Measurements from ENCODE around the gene GOLIM4. TPM values are rescaled to one million over a fixed set of nuclear protein-coding genes. Genes with fewer than 3 reads are reported as not detected.

GOLIM4 gene
- total and polyA plus RNA-seq, 2 of the 13 experiments (the other 11 are each of a cell fraction or from before 2014, with no cell fraction given), result 10.9 to 47.7 TPM

DNA sequence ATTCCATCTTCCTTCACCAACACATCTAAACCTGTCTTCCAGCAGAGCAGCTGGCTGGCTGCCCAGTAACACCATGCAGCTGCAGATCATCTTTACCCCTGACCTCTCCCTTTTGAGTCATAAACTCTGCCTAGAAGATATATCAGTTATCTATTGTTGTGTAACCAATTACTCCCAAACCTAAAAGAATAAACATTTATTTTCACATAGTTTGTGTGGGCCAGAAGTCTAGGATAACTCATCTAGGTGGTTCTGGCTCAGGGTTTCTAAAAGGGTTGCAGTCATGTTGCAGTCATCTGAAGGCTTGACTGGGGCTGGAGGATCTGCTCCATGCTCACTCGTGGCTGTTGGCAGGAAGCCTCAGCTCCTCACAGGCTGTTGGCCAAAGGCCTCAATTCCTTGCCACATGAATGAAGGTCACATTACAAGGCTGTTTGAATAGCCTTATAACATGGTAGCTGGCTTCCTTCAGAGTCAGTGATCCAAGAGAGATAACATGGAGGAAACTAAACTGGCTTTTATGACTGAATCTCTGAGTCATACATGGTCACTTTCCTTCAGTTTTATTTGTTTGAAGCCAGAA, 92.8 kb downstream of the GOLIM4 start:
- 0% methylated on average over 1 of the region's 1 CpG for WGBS (ENCODE audit: low lambda C conversion rate)
- no peak for TF ChIP-seq KLF12 (CRISPR knock-in tag; IDR thresholded peaks at IDR 0.05; ENCODE audit: borderline replicate concordance)
- TF ChIP-seq ZNF615 (CRISPR knock-in tag; IDR thresholded peaks at IDR 0.05; ENCODE audit: borderline replicate concordance), result no peak
- no peak for TF ChIP-seq ZNF660 (CRISPR knock-in tag; IDR thresholded peaks at IDR 0.05; ENCODE audit: borderline replicate concordance, low read depth)
- TF ChIP-seq, protein P1, sequence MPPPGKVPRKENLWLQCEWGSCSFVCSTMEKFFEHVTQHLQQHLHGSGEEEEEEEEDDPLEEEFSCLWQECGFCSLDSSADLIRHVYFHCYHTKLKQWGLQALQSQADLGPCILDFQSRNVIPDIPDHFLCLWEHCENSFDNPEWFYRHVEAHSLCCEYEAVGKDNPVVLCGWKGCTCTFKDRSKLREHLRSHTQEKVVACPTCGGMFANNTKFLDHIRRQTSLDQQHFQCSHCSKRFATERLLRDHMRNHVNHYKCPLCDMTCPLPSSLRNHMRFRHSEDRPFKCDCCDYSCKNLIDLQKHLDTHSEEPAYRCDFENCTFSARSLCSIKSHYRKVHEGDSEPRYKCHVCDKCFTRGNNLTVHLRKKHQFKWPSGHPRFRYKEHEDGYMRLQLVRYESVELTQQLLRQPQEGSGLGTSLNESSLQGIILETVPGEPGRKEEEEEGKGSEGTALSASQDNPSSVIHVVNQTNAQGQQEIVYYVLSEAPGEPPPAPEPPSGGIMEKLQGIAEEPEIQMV (CRISPR knock-in tag; IDR thresholded peaks at IDR 0.05; ENCODE audit: low read depth), result no peak
- TF ChIP-seq, protein P2, sequence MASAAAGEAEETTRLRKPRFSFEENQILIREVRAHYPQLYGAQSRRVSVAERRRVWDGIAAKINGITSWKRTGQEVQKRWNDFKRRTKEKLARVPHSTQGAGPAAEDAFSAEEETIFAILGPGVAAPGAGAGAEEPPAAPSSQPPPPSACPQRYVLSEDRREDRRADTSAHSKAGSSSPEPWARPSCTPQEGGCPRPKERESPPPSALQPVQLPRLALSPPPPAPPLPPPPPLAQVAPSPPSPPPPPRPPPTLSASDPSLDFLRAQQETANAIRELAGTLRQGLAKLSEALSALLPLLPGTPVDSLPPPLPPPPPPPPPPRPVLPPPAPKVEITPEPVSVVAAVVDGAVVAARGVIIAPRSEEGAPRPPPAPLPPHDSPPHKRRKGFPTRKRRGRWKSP (CRISPR knock-in tag; IDR thresholded peaks at IDR 0.05), result no peak
- CTCF ChIA-PET (ENCODE audit: low intra/inter-chr PET ratio, low total read pairs), result no interaction called here
- no peak for ATAC-seq
- no peak overlapping the region for H3K9ac ChIP-seq (ENCODE audit: insufficient read depth, low read depth, low read length)
- no peak overlapping the region for H3K4me2 ChIP-seq (ENCODE audit: low read depth, low read length)
- FAIRE-seq, result no peak
- in situ Hi-C loops (cut with HindIII; ENCODE audit: extremely low pct_ligation_motif_present, low pct_unique_long_range_greater_than_20kb) (no loop called here), intact Hi-C loops (cut with micrococcal nuclease; ENCODE audit: unreplicated experiment) (no loop called here)
- no peaks in the 10 kb centered on the region for H3K79me2 ChIP-seq (ENCODE audit: insufficient read depth, low read length)
- no peaks in the 10 kb centered on the region for H3K4me1 ChIP-seq (ENCODE audit: insufficient read depth, low read length)
- DNase-seq (ENCODE audit: low spot score), result no peak
- H3K4me3 ChIP-seq (replicated peaks in 1 of 3; ENCODE audit: insufficient read depth in 1 of 3, low read depth in 2 of 3, low read length in 3 of 3), result no peak overlapping the region
- no peak overlapping the region for H2AFZ ChIP-seq (ENCODE audit: low read length)
- H3K9me3 ChIP-seq (ENCODE audit: low read length), result no peaks in the 10 kb centered on the region
- H4K20me1 ChIP-seq (ENCODE audit: insufficient read depth, low read length), result no peaks in the 10 kb centered on the region
- POLR2A ChIA-PET, result no interaction called here
- no peaks in the 10 kb centered on the region for H3K36me3 ChIP-seq (replicated peaks in 1 of 2; ENCODE audit: control insufficient read depth in 1 of 2, insufficient read depth in 2 of 2, low read length in 2 of 2)
- H3K27me3 ChIP-seq (ENCODE audit: control insufficient read depth in 1 of 2, insufficient read depth in 2 of 2, low read length in 2 of 2), result peaks cover 0 to 3% of the 10 kb centered on the region in 2 experiments; a peak in 2 of 5 replicates
- BruUV-seq (replicated peaks), result no TSS peak
- H3K27ac ChIP-seq (ENCODE audit: extremely low read length, insufficient read depth, low read length), result no peak overlapping the region

Data from HepG2 (cell line).